Stimulated activated effector memory CD8-positive, alpha-beta T cell treated with anti-CD3 and anti-CD28 coated beads, Interleukin-12 subunit alpha, Interleukin-12 subunit beta, amount 100 ng/mL, for 72 hours (primary cell): Measurements from ENCODE around the gene LRMDA.

Experiments
- ATAC-seq: fragments of 150-1000 bp; cut with Tn5 transposase; 2 replicates; pipeline ENCODE4 v1.10.0; 2021
- DNase-seq, 2 donors: peaks; one replicate each; pipeline ENCODE4 v3.0.0; 2021 to 2022; ENCODE audit warnings: low spot score in 2 of 2
- H3K27ac Mint-ChIP-seq: one replicate; pipeline ENCODE4 v1.8.0; 2022; ENCODE audit warnings: mild to moderate bottlenecking, mixed read lengths
- H3K36me3 Mint-ChIP-seq: one replicate; pipeline ENCODE4 v1.8.0; 2022; ENCODE audit warnings: mild to moderate bottlenecking, mixed read lengths
- H3K4me1 Mint-ChIP-seq: one replicate; pipeline ENCODE4 v1.8.0; 2022; ENCODE audit warnings: mixed read lengths
- H3K4me3 Mint-ChIP-seq: one replicate; pipeline ENCODE4 v1.8.0; 2022; ENCODE audit warnings: mild to moderate bottlenecking, mixed read lengths
- H3K9me3 Mint-ChIP-seq: one replicate; pipeline ENCODE4 v1.8.0; 2022; ENCODE audit warnings: mixed read lengths

Gene LRMDA

DNA sequence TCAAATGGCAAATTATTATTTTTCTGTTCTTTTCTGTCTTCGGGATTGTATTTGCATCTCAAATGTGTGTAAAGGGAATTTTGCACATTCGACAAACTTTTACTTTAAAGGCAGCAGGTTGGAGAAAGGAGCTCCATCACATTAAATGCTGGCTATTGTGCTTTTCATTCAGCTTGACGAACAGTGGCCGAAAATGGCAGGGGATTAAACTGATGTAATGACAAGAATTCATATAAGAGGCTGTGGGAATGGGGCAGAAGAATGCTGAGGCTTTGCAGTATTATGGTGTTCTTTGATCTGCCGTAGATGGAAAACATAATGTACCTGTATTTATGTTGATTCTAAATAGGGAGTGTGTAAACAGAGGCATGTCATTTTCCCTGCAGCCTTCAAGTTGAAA lies 376.0 kb downstream of the LRMDA start:
- Mint-ChIP-seq H3K4me3 (no peak overlapping the region), H3K36me3 (no peaks in the 10 kb centered on the region), H3K4me1 (no peaks in the 10 kb centered on the region), H3K9me3 (no peaks in the 10 kb centered on the region), H3K27ac (no peak overlapping the region)
- no peak for DNase-seq
- no peak for ATAC-seq

- Mint-ChIP-seq H3K9me3 (no peaks in the 10 kb centered on the region), H3K4me1 (no peaks in the 10 kb centered on the region), H3K27ac (no peak overlapping the region), H3K4me3 (no peak overlapping the region), H3K36me3 (no peaks in the 10 kb centered on the region)
- no peak for DNase-seq
- no peak for ATAC-seq
These were observed 377.6 kb downstream of the LRMDA start for GRCh38 chr10:75809003-75809402.

- H3K36me3 Mint-ChIP-seq, result no peaks in the 10 kb centered on the region
- DNase-seq, result no peak
- no peaks in the 10 kb centered on the region for H3K9me3 Mint-ChIP-seq
- no peak for ATAC-seq
- no peaks in the 10 kb centered on the region for H3K4me1 Mint-ChIP-seq
- no peak overlapping the region for H3K4me3 Mint-ChIP-seq
- H3K27ac Mint-ChIP-seq, result no peak overlapping the region
These were observed 382.6 kb downstream of the LRMDA start for GRCh38 chr10:75814014-75814413.

DNA sequence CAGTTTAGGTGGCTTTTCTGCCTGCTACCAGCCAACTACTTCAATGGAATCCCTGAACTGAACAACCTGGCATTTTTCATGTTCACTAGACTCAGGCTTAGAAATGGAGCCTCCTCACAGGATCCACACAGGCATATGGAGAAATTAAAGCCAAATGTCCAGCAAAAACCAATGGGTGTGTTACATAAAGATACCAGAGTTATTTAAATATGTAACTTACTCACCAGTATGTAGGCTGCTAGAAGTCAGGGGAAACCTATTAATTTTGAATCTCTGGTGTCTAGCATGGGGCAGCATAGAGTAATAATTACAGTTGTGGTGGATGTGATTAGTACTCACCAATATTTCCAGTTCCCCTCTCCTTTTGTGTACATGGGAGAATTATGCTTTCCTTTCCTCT lies 383.6 kb downstream of the LRMDA start:
- Mint-ChIP-seq H3K9me3 (no peaks in the 10 kb centered on the region), H3K27ac (no peak overlapping the region), H3K4me3 (no peak overlapping the region), H3K4me1 (no peaks in the 10 kb centered on the region), H3K36me3 (no peaks in the 10 kb centered on the region)
- no peak for ATAC-seq
- DNase-seq, result no peak

DNA sequence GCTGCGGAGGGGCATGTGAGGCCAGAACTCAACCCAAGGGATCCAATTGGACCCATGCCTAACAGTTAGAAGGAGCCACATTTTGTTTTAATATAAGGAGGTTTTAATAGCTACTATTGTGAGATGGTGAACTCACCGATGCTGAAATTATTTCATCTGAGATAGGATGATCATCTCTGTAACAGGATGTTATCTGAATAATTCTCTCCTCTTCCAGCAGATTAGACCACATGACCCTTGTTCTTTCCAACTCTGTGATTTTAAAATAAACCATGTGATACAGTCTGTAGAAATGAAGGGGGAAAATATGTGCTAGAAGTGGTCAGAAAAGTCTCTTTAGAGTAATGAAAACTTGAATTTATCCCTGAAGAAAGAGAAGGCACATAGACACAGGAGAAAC lies 385.8 kb downstream of the LRMDA start:
- H3K4me3 Mint-ChIP-seq, result no peak overlapping the region

GRCh38 chr10:75818552-75818951 lies 387.1 kb downstream of the LRMDA start:
- DNase-seq (no peak), ATAC-seq (no peak)
- H3K27ac Mint-ChIP-seq, result no peak overlapping the region
- H3K9me3 Mint-ChIP-seq, result peaks cover 3% of the 10 kb centered on the region
- H3K4me1 Mint-ChIP-seq, result no peaks in the 10 kb centered on the region
- no peak overlapping the region for H3K4me3 Mint-ChIP-seq
- no peaks in the 10 kb centered on the region for H3K36me3 Mint-ChIP-seq

More for the DNA sequence above, 385.8 kb downstream of the LRMDA start:
- ATAC-seq, result no peak
- Mint-ChIP-seq H3K36me3 (no peaks in the 10 kb centered on the region), H3K27ac (no peak overlapping the region), H3K4me1 (no peaks in the 10 kb centered on the region), H3K9me3 (peaks cover 3% of the 10 kb centered on the region)
- DNase-seq, result no peak

DNA sequence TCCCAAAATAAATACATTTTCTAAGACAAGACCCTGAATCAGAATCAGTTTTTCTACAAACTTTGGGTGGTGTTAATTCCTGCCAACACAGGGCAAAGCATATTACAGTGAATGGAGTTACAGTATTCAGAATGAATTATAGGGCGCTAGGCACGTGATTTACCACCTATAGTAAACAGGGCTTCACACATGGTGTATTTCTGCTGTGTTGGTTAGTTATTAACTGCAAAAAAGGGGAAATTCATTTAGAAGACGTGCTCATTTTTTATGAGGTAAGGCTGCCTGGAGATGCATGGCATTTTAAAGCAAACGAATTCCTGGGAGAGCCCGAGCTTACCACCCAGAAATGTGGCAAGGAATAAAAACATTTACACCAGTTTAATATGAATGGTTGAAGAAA lies 393.8 kb downstream of the LRMDA start:
- Mint-ChIP-seq H3K9me3 (peaks cover 3% of the 10 kb centered on the region), H3K27ac (no peak overlapping the region), H3K36me3 (no peaks in the 10 kb centered on the region), H3K4me1 (no peaks in the 10 kb centered on the region), H3K4me3 (no peak overlapping the region)
- ATAC-seq (no peak), DNase-seq (no peak)

GRCh38 chr10:75825661-75826060 lies 394.2 kb downstream of the LRMDA start:
- Mint-ChIP-seq H3K36me3 (no peaks in the 10 kb centered on the region), H3K4me3 (no peak overlapping the region), H3K9me3 (no peaks in the 10 kb centered on the region), H3K4me1 (no peaks in the 10 kb centered on the region), H3K27ac (no peak overlapping the region)
- DNase-seq, result no peak
- no peak for ATAC-seq

DNA sequence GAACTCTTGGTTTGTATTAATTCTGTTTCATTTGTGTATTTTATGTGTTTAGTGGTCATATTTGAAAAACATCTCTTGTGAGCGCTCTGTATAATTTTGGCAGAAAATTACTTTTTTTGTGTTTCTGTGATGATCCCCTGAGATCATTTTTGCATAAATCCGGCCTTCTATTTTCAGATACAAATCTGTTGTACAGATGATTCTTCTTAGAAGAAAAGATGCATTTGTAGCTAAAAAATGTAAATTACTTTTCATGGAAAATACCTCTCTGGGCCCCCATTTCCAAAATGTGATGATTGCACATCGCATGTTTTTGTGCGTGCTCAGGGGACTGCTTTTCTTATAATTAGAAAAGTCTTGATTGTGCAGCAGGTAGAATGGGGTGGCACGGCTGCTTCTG lies 395.4 kb downstream of the LRMDA start:
- H3K9me3 Mint-ChIP-seq, result no peaks in the 10 kb centered on the region
- H3K36me3 Mint-ChIP-seq, result no peaks in the 10 kb centered on the region
- DNase-seq (no peak), ATAC-seq (no peak)
- no peak overlapping the region for H3K4me3 Mint-ChIP-seq
- no peaks in the 10 kb centered on the region for H3K4me1 Mint-ChIP-seq
- H3K27ac Mint-ChIP-seq, result no peak overlapping the region

DNA sequence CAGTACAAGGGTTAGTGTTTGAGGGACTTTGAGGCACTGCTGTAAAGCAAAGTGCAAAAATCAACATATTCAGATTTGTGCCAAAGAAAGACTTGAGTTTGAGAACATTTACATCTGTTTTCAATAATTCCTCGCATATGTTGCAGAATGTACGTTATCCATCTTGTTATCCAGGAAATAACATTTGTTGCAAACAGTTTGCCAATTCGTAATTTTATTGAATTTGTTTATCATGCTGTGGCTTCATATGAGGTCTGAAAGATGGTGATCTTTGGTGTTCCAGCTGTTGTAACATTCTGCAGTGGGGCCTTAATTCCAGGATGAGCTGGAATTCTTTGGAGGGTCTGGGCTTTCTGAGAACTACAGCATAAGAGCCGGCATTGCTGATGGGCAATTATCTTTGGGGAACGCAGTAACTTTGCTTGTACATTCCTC lies 396.2 kb downstream of the LRMDA start:
- DNase-seq, result no peak
- no peak for ATAC-seq
- no peaks in the 10 kb centered on the region for H3K36me3 Mint-ChIP-seq
- no peak overlapping the region for H3K4me3 Mint-ChIP-seq
- peaks cover 6% of the 10 kb centered on the region for H3K9me3 Mint-ChIP-seq
- H3K27ac Mint-ChIP-seq, result no peak overlapping the region
- H3K4me1 Mint-ChIP-seq, result no peaks in the 10 kb centered on the region

DNA sequence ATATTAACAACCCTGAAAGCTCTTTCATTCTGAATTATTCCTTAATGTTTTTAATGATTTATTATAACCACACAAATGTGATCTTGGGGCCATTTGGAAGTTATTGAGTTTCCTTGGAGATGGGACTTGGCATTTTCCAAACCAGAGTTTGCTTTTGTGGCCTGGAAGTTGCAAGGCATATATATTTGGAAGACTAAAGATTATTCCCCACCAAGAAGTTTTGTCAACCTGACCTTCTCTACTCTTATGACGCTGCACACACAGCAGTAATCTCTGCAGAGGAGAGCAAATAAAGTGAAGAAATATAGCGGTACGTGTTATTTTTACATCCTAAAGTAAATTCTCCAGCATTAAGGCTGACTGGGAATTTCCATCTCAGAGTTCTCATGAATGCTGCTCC lies 397.0 kb downstream of the LRMDA start:
- no peak for DNase-seq
- no peak overlapping the region for H3K4me3 Mint-ChIP-seq
- no peak overlapping the region for H3K27ac Mint-ChIP-seq
- no peaks in the 10 kb centered on the region for H3K4me1 Mint-ChIP-seq
- H3K36me3 Mint-ChIP-seq, result no peaks in the 10 kb centered on the region
- peaks cover 6% of the 10 kb centered on the region for H3K9me3 Mint-ChIP-seq
- ATAC-seq, result no peak

GRCh38 chr10:75836064-75836463 lies 404.6 kb downstream of the LRMDA start:
- Mint-ChIP-seq H3K36me3 (no peaks in the 10 kb centered on the region), H3K4me3 (no peak overlapping the region), H3K9me3 (peaks cover 6% of the 10 kb centered on the region), H3K4me1 (no peaks in the 10 kb centered on the region), H3K27ac (no peak overlapping the region)
- ATAC-seq (no peak), DNase-seq (no peak)

GRCh38 chr10:75838486-75838885 lies 407.1 kb downstream of the LRMDA start:
- Mint-ChIP-seq H3K36me3 (no peaks in the 10 kb centered on the region), H3K4me3 (no peak overlapping the region), H3K4me1 (no peaks in the 10 kb centered on the region), H3K27ac (no peak overlapping the region), H3K9me3 (no peaks in the 10 kb centered on the region)
- no peak for DNase-seq
- no peak for ATAC-seq

GRCh38 chr10:75839020-75839419 lies 407.6 kb downstream of the LRMDA start:
- no peaks in the 10 kb centered on the region for H3K9me3 Mint-ChIP-seq
- DNase-seq (no peak), ATAC-seq (no peak)
- H3K27ac Mint-ChIP-seq, result no peak overlapping the region
- H3K4me1 Mint-ChIP-seq, result no peaks in the 10 kb centered on the region
- H3K36me3 Mint-ChIP-seq, result no peaks in the 10 kb centered on the region
- no peak overlapping the region for H3K4me3 Mint-ChIP-seq

GRCh38 chr10:75841266-75841665 lies 409.8 kb downstream of the LRMDA start:
- H3K36me3 Mint-ChIP-seq, result no peaks in the 10 kb centered on the region
- H3K27ac Mint-ChIP-seq, result no peak overlapping the region
- no peak overlapping the region for H3K4me3 Mint-ChIP-seq
- no peaks in the 10 kb centered on the region for H3K4me1 Mint-ChIP-seq
- no peaks in the 10 kb centered on the region for H3K9me3 Mint-ChIP-seq
- DNase-seq, result no peak
- no peak for ATAC-seq

- H3K4me1 Mint-ChIP-seq, result no peaks in the 10 kb centered on the region
- H3K4me3 Mint-ChIP-seq, result no peak overlapping the region
- ATAC-seq (no peak), DNase-seq (no peak)
- no peak overlapping the region for H3K27ac Mint-ChIP-seq
- no peaks in the 10 kb centered on the region for H3K36me3 Mint-ChIP-seq
- H3K9me3 Mint-ChIP-seq, result no peaks in the 10 kb centered on the region
These were observed 413.9 kb downstream of the LRMDA start for GRCh38 chr10:75845176-75845947.

GRCh38 chr10:75847477-75847876 lies 416.1 kb downstream of the LRMDA start:
- no peaks in the 10 kb centered on the region for H3K9me3 Mint-ChIP-seq
- H3K36me3 Mint-ChIP-seq, result no peaks in the 10 kb centered on the region
- ATAC-seq, result no peak
- H3K4me3 Mint-ChIP-seq, result no peak overlapping the region
- H3K4me1 Mint-ChIP-seq, result no peaks in the 10 kb centered on the region
- DNase-seq, result no peak
- no peak overlapping the region for H3K27ac Mint-ChIP-seq
